Measurements from ENCODE around the gene ZNF85.
"Not testable (repeated sequence)": the region's sequence is repeated elsewhere in the genome, so short reads cannot be mapped to it uniquely, and the experiment has no call there.

Gene ZNF85

GRCh38 chr19:20923077-20923871 lies at the start of gene ZNF85:
Gene ZNF85 (plus strand): TSS chr19:20923251. CDS start chr19:20923401, 150 bp downstream.
- ATAC-seq (peak; percentile 99), DNase-seq (peak; percentile 84)

DNA sequence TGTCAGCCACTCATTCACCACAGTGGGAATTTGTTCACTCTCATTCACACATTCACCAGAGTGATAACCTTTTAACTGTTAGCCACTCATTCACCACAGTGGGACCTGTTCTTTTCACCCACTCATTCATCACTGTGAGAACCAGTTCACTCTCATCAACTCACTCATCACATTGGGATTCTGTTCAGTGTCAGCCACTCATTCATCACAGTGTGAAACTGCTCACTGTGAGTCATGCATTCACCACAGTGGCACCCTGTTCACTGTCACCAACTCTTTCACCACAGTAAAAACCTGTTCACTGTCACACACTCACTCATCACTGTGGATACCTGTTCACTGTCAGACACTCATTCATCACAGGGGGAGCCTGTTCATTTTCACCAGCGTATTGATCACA lies 43.5 kb upstream of the ZNF85 start:
- DNase-seq (no peak), ATAC-seq (no peak)

- no peak for ATAC-seq
- no peak for DNase-seq
Measured at GRCh38 chr19:20912973-20913372, 10.1 kb upstream of the ZNF85 start.

DNA sequence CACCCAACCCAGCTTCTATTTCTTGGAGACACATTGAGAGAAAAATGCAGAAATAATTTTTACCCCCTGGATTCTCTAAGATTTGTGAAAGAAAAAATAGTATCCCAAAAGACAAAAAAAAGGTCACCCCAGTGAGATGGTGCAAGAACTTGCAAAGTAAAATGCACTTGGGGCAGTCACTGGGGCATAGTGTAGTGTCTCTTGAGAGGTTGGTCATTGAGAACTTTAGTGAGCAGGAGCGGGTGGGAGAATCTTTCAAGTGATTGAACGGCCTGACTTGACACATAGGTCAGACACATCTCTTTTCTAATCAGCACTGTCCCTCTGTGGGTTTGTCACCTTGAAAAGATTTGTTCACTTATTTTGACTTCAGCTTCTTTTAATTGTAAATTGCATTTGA lies 2.4 kb downstream of the ZNF85 start:
- ATAC-seq, result no peak
- no peak for DNase-seq

- DNase-seq (no peak), ATAC-seq (no peak)
Measured at GRCh38 chr19:20926796-20927195, 3.7 kb downstream of the ZNF85 start.

- ATAC-seq (no peak), DNase-seq (no peak)
Measured at GRCh38 chr19:20928371-20928770, 5.3 kb downstream of the ZNF85 start.

DNA sequence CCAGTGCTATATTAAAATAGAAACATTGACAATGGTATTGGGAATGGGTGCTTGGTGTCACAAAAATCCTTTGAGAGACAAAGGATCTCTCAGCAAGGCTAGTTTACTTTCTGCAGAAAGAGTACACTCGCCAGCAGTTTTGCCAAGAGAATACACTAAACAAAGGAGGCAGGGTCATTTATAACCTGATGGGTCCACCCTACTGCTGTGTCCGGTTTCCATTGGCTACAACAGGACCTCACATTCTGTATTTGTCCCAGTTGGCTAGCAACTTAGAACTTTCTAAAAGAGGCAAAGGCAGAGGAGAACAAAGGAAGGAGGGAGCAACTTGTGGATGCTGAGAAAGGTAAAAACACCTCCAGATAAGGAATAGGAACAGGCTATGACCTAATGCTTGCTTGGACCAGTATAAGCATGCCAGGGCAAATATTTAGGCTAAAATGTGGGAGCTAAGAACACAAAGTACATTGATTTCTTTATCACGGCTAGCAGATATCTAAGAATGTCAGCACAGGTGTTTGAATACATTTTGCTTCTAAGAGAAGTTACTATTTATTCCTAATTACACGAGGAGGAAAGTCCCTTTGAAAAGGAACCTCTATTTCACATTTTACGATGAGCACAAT lies 13.4 kb downstream of the ZNF85 start:
- not testable (repeated sequence) for ATAC-seq, DNase-seq

DNA sequence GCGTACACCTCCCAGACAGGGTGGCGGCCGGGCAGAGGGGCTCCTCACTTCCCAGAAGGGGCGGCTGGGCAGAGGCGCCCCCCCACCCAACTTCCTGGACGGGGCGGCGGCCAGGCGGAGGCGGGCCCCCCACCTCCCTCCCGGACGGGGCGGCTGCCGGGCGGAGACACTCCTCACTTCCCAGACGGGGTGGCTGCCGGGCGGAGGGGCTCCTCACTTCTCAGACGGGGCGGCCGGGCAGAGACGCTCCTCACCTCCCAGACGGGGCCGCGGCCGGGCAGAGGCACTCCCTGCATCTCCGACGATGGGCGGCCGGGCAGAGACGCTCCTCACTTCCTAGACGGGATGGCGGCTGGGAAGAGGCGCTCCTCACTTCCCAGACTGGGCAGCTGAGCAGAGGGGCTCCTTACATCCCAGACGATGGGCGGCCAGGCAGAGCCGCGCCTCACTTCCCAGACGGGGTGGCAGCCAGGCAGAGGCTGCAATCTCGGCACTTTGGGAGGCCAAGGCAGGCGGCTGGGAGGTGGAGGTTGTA lies 29.6 kb downstream of the ZNF85 start:
- DNase-seq, result not testable (repeated sequence)

GRCh38 chr19:20964798-20965197 lies 41.7 kb downstream of the ZNF85 start:
- DNase-seq, result no peak
- no peak for ATAC-seq

More for the DNA sequence above, 29.6 kb downstream of the ZNF85 start:
- ATAC-seq, result not testable (repeated sequence)

DNA sequence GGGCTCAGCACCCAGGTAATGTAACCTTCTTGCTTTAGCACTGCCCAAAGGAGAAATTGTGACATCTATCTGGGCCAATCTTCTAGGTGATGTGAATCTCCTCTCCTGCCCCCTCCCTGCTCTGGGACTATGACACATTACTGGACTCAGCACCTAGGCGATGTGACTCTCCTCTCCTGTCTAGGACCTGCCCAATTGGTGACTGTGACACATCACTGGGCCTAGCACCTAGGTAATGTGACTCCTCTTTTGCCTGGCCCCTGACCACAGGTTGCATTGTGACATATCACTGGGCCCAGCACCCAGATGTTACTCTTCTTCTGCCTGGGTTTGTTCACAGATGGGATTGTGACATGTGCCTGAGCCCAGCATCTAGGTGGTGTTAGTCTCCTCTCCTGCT lies 45.0 kb downstream of the ZNF85 start:
- DNase-seq (no peak), ATAC-seq (no peak)

- ATAC-seq, result no peak
- no peak for DNase-seq
Measured at GRCh38 chr19:20969498-20969897, 46.4 kb downstream of the ZNF85 start.

DNA sequence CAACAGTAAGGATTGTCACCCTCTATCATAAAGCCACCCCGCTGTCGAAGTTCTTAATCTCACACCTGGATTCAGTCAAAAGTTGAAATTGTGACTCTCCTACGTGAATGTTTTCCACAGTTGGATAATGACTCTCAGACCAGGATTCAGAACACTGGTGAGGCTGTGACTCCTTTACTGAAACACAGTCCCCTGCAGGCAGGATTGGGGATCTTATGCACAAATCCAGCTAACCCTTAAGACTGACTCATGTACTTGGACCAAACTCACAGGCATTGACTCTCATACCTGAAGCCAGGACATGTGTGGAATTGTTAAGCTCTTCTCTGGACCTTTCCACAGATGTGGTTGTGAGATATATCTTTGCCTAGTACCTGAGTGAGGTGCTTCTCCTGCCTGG lies 46.8 kb downstream of the ZNF85 start:
- DNase-seq (no peak), ATAC-seq (no peak)

- not testable (repeated sequence) for DNase-seq
Measured at GRCh38 chr19:20992788-20993187, 69.7 kb downstream of the ZNF85 start.

GRCh38 chr19:20999731-21000352 lies 76.8 kb downstream of the ZNF85 start:
- DNase-seq (peak; percentile 85), ATAC-seq (peak; percentile 100)

More at GRCh38 chr19:20992788-20993187, 69.7 kb downstream of the ZNF85 start:
- ATAC-seq, result not testable (repeated sequence)
